Activated CD4-positive, alpha-beta T cell treated with anti-CD3 and anti-CD28 coated beads, Interleukin-2, amount 10 ng/mL, durations not matched to agents 7 days and 5 days (primary cell): ENCODE data around the gene KIF21B. TPM values are rescaled to one million over a fixed set of nuclear protein-coding genes. Genes with fewer than 3 reads are reported as not detected.

Experiments
- CTCF ChIA-PET: fragments of 350-600 bp; sonication (Branson Sonifier 250); formaldehyde crosslinking; loops from one replicate; lab custom pipeline; 2021; ENCODE audit warnings: antibody characterized with exemption; lab: Charles Lee
- POLR2A ChIA-PET: fragments of 350-600 bp; sonication (Branson Sonifier 250); formaldehyde crosslinking; loops from one replicate; lab custom pipeline; 2021; ENCODE audit warnings: antibody characterized with exemption; lab: Charles Lee
- DNase-seq: peaks from one replicate; pipeline ENCODE4 v3.0.0-alpha.2; 2020
- H3K27ac Mint-ChIP-seq: one replicate; pipeline ENCODE4 v1.8.0; 2021; ENCODE audit warnings: mild to moderate bottlenecking, moderate library complexity, mixed read lengths
- H3K27me3 Mint-ChIP-seq: one replicate; pipeline ENCODE4 v1.8.0; 2021; ENCODE audit warnings: mixed read lengths
- H3K36me3 Mint-ChIP-seq: one replicate; pipeline ENCODE4 v1.8.0; 2021; ENCODE audit warnings: low read depth, mixed read lengths
- H3K4me1 Mint-ChIP-seq: one replicate; pipeline ENCODE4 v1.8.0; 2021; ENCODE audit warnings: mixed read lengths
- H3K4me3 Mint-ChIP-seq: one replicate; pipeline ENCODE4 v1.8.0; 2021; ENCODE audit warnings: mild to moderate bottlenecking, moderate library complexity, mixed read lengths
- H3K9me3 Mint-ChIP-seq: one replicate; pipeline ENCODE4 v1.8.0; 2021; ENCODE audit warnings: mixed read lengths
- total RNA-seq, 2 experiments: library from RNA; stranded (reverse); gene quantifications; one replicate each; pipeline ENCODE4 v1.2.3, GENCODE V29; 2021

Gene KIF21B
- total RNA-seq, 2 experiments from 2014 or later: 104 to 107 TPM

- CTCF ChIA-PET: interaction anchor here (1.0 kb wide), 1 partner anchor 24 kb away, joined by 3 read pairs; no protein-coding TSS in a partner anchor
- Mint-ChIP-seq H3K27me3 (no peaks in the 10 kb centered on the region), H3K36me3 (peaks cover 68% of the 10 kb centered on the region), H3K4me1 (no peaks in the 10 kb centered on the region), H3K9me3 (no peaks in the 10 kb centered on the region), H3K27ac (no peak overlapping the region), H3K4me3 (no peak overlapping the region)
- POLR2A ChIA-PET: no interaction called here
- no peak for DNase-seq
Measured at GRCh38 chr1:201001962-201002361, 21.6 kb downstream of the KIF21B start.

GRCh38 chr1:201000391-201000790, 23.1 kb downstream of the KIF21B start:
- ChIA-PET CTCF (interaction anchor here (0.6 to 1.2 kb wide), 2 partner anchors 29 to 977 kb away, joined by 3 to 4 read pairs; no protein-coding TSS in a partner anchor), POLR2A (no interaction called here)
- Mint-ChIP-seq H3K4me1 (no peaks in the 10 kb centered on the region), H3K4me3 (no peak overlapping the region), H3K36me3 (peaks cover 75% of the 10 kb centered on the region), H3K27me3 (no peaks in the 10 kb centered on the region), H3K27ac (no peak overlapping the region), H3K9me3 (no peaks in the 10 kb centered on the region)
- no peak for DNase-seq

- CTCF ChIA-PET: no interaction called here
- Mint-ChIP-seq H3K4me1 (no peaks in the 10 kb centered on the region), H3K27me3 (no peaks in the 10 kb centered on the region), H3K4me3 (no peak overlapping the region), H3K27ac (no peak overlapping the region), H3K36me3 (peaks cover 76% of the 10 kb centered on the region), H3K9me3 (no peaks in the 10 kb centered on the region)
- POLR2A ChIA-PET: no interaction called here
- DNase-seq: no peak
Measured at GRCh38 chr1:200999667-201000066, 23.8 kb downstream of the KIF21B start.

- ChIA-PET POLR2A (no interaction called here), CTCF (interaction anchor here (0.7 to 1.3 kb wide), 4 partner anchors 9 to 27 kb away, joined by 3 to 5 read pairs (median 4); no protein-coding TSS in a partner anchor)
- DNase-seq: no peak
- Mint-ChIP-seq H3K9me3 (no peaks in the 10 kb centered on the region), H3K27ac (no peak overlapping the region), H3K4me1 (no peaks in the 10 kb centered on the region), H3K4me3 (no peak overlapping the region), H3K36me3 (peaks cover 70% of the 10 kb centered on the region), H3K27me3 (no peaks in the 10 kb centered on the region)
Measured at GRCh38 chr1:200998323-200998722, 25.2 kb downstream of the KIF21B start.

GRCh38 chr1:200992382-200993048, 31.0 kb downstream of the KIF21B start:
- Mint-ChIP-seq H3K4me3 (no peak overlapping the region), H3K9me3 (no peaks in the 10 kb centered on the region), H3K27me3 (no peaks in the 10 kb centered on the region), H3K4me1 (no peaks in the 10 kb centered on the region), H3K36me3 (peaks cover 51% of the 10 kb centered on the region), H3K27ac (no peak overlapping the region)
- DNase-seq: no peak
- ChIA-PET POLR2A (interaction anchor here (0.7 kb wide), 1 partner anchor 20 kb away, joined by 3 read pairs; no protein-coding TSS in a partner anchor), CTCF (interaction anchor here (0.8 to 2.1 kb wide), 4 partner anchors 13 to 27 kb away, joined by 3 to 10 read pairs (median 3); no protein-coding TSS in a partner anchor)

- POLR2A ChIA-PET: no interaction called here
- Mint-ChIP-seq H3K4me3 (no peak overlapping the region), H3K27ac (no peak overlapping the region), H3K4me1 (no peaks in the 10 kb centered on the region), H3K27me3 (no peaks in the 10 kb centered on the region), H3K9me3 (no peaks in the 10 kb centered on the region), H3K36me3 (peaks cover 53% of the 10 kb centered on the region)
- CTCF ChIA-PET: interaction anchor here (0.6 to 2.1 kb wide), 5 partner anchors 10 to 34 kb away, joined by 3 to 10 read pairs (median 3); no protein-coding TSS in a partner anchor
- no peak for DNase-seq
Measured at GRCh38 chr1:200991097-200991614, 32.4 kb downstream of the KIF21B start.

- no peak for DNase-seq
- H3K27ac Mint-ChIP-seq: no peak overlapping the region
- H3K4me1 Mint-ChIP-seq: no peaks in the 10 kb centered on the region
- no peaks in the 10 kb centered on the region for H3K9me3 Mint-ChIP-seq
- ChIA-PET CTCF (interaction anchor here (1.2 to 2.6 kb wide), 5 partner anchors 9 to 33 kb away, joined by 3 to 13 read pairs (median 5); no protein-coding TSS in a partner anchor), POLR2A (no interaction called here)
- no peak overlapping the region for H3K4me3 Mint-ChIP-seq
- no peaks in the 10 kb centered on the region for H3K27me3 Mint-ChIP-seq
- H3K36me3 Mint-ChIP-seq: peaks cover 53% of the 10 kb centered on the region
Measured at GRCh38 chr1:200990114-200990513, 33.4 kb downstream of the KIF21B start.

- H3K4me1 Mint-ChIP-seq: no peaks in the 10 kb centered on the region
- H3K36me3 Mint-ChIP-seq: peaks cover 51% of the 10 kb centered on the region
- no peak overlapping the region for H3K4me3 Mint-ChIP-seq
- H3K9me3 Mint-ChIP-seq: no peaks in the 10 kb centered on the region
- H3K27me3 Mint-ChIP-seq: no peaks in the 10 kb centered on the region
- peak overlapping the region; percentile 37 for H3K27ac Mint-ChIP-seq
- DNase-seq: no peak
- CTCF ChIA-PET: interaction anchor here (1.1 to 2.6 kb wide), 6 partner anchors 9 to 31 kb away, joined by 3 to 13 read pairs (median 5); no protein-coding TSS in a partner anchor
- POLR2A ChIA-PET: no interaction called here
Measured at GRCh38 chr1:200989337-200989736, 34.2 kb downstream of the KIF21B start.

GRCh38 chr1:200988693-200989092, 34.8 kb downstream of the KIF21B start:
- ChIA-PET POLR2A (no interaction called here), CTCF (interaction anchor here (0.6 to 2.6 kb wide), 6 partner anchors 9 to 363 kb away, joined by 3 to 13 read pairs (median 4); no protein-coding TSS in a partner anchor)
- H3K4me1 Mint-ChIP-seq: no peaks in the 10 kb centered on the region
- no peak overlapping the region for H3K4me3 Mint-ChIP-seq
- H3K36me3 Mint-ChIP-seq: peaks cover 51% of the 10 kb centered on the region
- H3K9me3 Mint-ChIP-seq: no peaks in the 10 kb centered on the region
- no peak for DNase-seq
- H3K27ac Mint-ChIP-seq: no peak overlapping the region
- H3K27me3 Mint-ChIP-seq: no peaks in the 10 kb centered on the region

GRCh38 chr1:200985481-200985880, 38.0 kb downstream of the KIF21B start:
- H3K36me3 Mint-ChIP-seq: peaks cover 66% of the 10 kb centered on the region
- CTCF ChIA-PET: interaction anchor here (0.6 to 8.1 kb wide), 2 partner anchors 14 to 39 kb away, joined by 3 to 39 read pairs; no protein-coding TSS in a partner anchor
- H3K27me3 Mint-ChIP-seq: no peaks in the 10 kb centered on the region
- H3K4me1 Mint-ChIP-seq: no peaks in the 10 kb centered on the region
- H3K27ac Mint-ChIP-seq: no peak overlapping the region
- no peak overlapping the region for H3K4me3 Mint-ChIP-seq
- POLR2A ChIA-PET: no interaction called here
- no peak for DNase-seq
- H3K9me3 Mint-ChIP-seq: no peaks in the 10 kb centered on the region

GRCh38 chr1:200983035-200983561, 40.4 kb downstream of the KIF21B start:
- POLR2A ChIA-PET: no interaction called here
- H3K9me3 Mint-ChIP-seq: no peaks in the 10 kb centered on the region
- no peak overlapping the region for H3K4me3 Mint-ChIP-seq
- H3K27ac Mint-ChIP-seq: no peak overlapping the region
- H3K4me1 Mint-ChIP-seq: no peaks in the 10 kb centered on the region
- H3K36me3 Mint-ChIP-seq: peaks cover 71% of the 10 kb centered on the region
- CTCF ChIA-PET: interaction anchor here (0.6 to 8.1 kb wide), 3 partner anchors 11 to 68 kb away, joined by 3 to 39 read pairs (median 4); no protein-coding TSS in a partner anchor
- no peak for DNase-seq
- no peaks in the 10 kb centered on the region for H3K27me3 Mint-ChIP-seq

- Mint-ChIP-seq H3K9me3 (no peaks in the 10 kb centered on the region), H3K4me3 (no peak overlapping the region), H3K36me3 (peaks cover 66% of the 10 kb centered on the region), H3K4me1 (no peaks in the 10 kb centered on the region), H3K27me3 (no peaks in the 10 kb centered on the region), H3K27ac (no peak overlapping the region)
- CTCF ChIA-PET: interaction anchor here (0.9 to 8.1 kb wide), 4 partner anchors 9 to 43 kb away, joined by 3 to 39 read pairs (median 4); no protein-coding TSS in a partner anchor
- POLR2A ChIA-PET: no interaction called here
- DNase-seq: no peak
Measured at GRCh38 chr1:200982071-200982945, 41.2 kb downstream of the KIF21B start.
